ENCODE results near the gene AFF2.

- no peak for TF ChIP-seq POLR2A (IDR thresholded peaks at IDR 0.05; ENCODE audit: low read depth, low read length)
- no peak for TF ChIP-seq POLR2AphosphoS5 (IDR thresholded peaks at IDR 0.05; ENCODE audit: low read depth, low read length)
- no peak for TF ChIP-seq TAF1 (IDR thresholded peaks at IDR 0.05; ENCODE audit: low read depth, low read length)
- no peak for TF ChIP-seq PAX5 (IDR thresholded peaks at IDR 0.05; ENCODE audit: insufficient read depth, low read length, severe bottlenecking)
- TF ChIP-seq POU2F2 (IDR thresholded peaks at IDR 0.05; ENCODE audit: low read depth, low read length): no peak
- no peak for TF ChIP-seq SPI1 (IDR thresholded peaks at IDR 0.05; ENCODE audit: low read depth, low read length)
Measured at GRCh38 chrX:148523303-148524080, 23.1 kb downstream of the AFF2 start.
